Stimulated activated CD4-positive, alpha-beta T cell treated with anti-CD3 and anti-CD28 coated beads, Interleukin-4, amount 100 ng/mL, for 4 hours (primary cell): ENCODE measurements around the gene ABLIM1.

Experiments used
- DNase-seq, 2 experiments: peaks; one replicate each; pipeline ENCODE4 v3.0.0-alpha.2; 2020

The ABLIM1 gene

GRCh38 chr10:114678820-114679219, 20.7 kb upstream of the ABLIM1 start:
- DNase-seq, result no peak

DNA sequence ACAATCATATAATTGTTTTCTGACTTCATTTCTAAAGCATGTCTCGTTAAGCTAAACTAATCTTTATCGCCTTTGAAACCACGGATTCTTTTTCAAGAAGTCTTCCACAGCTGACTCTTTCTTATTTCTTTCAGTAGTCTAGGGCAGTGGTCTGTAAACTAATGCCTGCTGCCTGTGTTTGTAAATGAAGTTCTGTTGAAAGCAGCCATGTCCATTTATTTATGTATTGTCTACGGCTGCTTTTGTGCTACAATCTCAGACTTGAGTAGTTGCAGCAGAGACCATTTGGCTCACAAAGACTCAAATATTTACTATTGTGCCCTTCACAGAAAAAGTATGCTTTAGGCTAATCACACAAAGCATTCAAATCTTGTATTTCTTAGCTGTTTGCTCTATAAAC, 20.3 kb upstream of the ABLIM1 start:
- DNase-seq, result no peak

GRCh38 chr10:114674346-114674745, 16.3 kb upstream of the ABLIM1 start:
- DNase-seq, result no peak

- DNase-seq, result no peak
Measured at GRCh38 chr10:114669648-114670047, 11.6 kb upstream of the ABLIM1 start.

- no peak for DNase-seq
Measured at GRCh38 chr10:114668375-114669080, 10.5 kb upstream of the ABLIM1 start.

- DNase-seq, result no peak
Measured at GRCh38 chr10:114665873-114666272, 7.8 kb upstream of the ABLIM1 start.

GRCh38 chr10:114665406-114665805, 7.3 kb upstream of the ABLIM1 start:
- no peak for DNase-seq

DNA sequence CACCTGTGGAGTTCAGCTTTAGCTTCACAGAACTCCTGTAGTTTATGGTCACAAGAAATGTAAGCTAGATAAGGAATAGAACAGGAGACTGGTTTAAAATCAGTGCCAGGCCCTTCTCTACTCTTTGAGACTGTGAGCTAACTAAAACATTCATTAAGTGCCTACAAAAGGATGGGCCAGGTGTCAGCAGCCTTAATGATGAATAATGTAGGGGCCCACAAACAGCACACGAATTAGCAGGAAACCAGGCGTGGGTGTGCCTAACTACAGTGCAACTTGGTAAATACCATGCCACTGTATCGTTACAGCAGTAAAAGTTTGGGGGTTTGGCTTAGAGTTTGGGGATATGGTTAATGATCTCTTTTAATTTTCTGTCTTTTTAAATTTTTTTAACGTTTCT, 6.1 kb upstream of the ABLIM1 start:
- no peak for DNase-seq

GRCh38 chr10:114663626-114664025, 5.6 kb upstream of the ABLIM1 start:
- DNase-seq, result no peak

DNA sequence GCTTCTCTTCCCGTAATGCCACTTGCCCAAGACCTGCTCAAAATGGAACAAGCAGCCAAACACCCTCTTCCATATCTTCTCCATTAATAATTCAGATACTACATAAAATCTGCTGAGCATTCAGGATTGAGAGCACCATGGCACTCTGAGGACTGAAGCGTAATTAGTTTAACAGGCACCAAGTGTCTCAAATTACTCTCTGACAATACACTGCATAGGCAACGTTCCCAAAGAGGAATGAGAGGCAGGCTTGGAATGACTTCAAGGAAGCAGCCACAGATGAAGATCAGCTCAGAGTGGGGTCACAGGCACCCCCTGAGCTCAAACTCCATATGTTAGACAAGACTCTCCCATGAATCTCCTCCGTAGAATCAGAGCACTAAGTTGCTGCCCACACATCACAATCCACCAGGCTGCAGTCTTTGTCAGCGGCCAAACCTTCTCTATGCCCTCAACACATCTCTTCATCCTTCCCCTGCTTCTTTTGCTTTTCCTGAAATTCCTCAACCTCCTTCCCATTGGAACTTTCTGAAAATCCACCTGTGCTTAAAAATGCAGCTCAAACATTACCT, 4.7 kb upstream of the ABLIM1 start:
- DNase-seq, result no peak

DNA sequence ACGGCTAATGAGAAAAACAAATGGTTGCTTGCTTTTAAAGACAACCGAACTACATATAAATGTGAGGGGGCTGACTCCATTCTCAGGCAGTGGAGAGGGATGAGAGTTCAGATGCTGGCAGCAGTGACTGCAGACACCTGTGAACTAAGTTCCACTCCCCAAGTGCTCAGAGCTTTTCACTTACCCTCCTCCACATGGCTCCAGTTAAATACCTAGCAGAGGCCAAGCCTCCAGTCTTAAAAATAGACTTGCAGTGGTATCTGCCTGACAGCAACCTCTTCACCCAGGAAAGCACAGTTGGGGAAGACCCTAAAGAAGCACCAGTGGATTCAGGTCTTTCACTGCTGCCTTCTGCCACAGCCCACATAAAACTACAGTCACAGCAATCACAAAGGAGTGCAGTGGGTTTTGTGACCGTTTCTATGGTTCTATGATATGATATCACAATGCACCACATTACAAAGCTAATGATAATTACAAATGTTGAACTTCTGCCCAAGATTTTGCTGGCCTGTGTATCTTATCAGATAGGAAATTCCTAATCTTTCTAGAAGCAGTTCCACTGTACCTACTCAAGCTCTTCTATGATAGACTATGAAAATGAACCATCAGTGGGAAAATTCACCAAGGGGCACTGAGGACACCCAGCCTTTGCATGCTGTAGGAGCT, 3.3 kb upstream of the ABLIM1 start:
- DNase-seq, result no peak

GRCh38 chr10:114655671-114656070, 2.4 kb downstream of the ABLIM1 start:
- no peak for DNase-seq

DNA sequence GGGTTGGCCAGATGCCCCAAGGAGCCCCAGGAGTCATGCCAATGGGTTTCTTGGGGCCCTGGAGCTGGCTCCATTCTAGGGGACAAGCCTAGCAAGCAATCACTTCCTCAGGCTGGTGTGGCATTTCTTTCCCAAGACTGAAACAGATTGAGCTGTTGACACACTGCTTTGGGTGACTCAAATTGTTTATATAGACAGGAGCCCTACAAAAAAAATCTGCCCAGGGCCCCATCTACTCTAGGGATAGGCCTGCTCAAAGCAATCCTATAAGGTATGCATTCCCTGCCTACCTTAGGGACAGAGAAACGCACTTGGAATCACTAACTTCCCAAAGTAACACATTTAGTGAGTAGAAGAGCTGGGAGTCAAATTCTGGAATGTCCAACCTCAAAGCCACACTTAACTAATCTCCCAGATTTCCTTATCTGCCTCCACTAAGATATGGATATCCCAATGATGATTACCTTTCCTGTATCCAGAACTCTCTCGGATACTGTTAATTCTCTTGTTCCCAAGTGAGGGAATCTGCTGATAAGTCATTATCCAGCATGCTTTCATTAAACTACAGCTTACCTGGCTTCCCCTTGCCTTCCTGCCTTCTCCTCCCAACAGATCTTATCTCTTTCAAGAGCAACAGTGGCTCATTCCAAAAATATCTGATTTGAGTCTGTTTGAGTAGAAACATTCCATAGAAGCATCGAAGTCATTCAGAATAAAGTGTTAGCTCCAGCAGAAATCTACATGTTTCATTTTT, 3.1 kb downstream of the ABLIM1 start:
- DNase-seq, result no peak

DNA sequence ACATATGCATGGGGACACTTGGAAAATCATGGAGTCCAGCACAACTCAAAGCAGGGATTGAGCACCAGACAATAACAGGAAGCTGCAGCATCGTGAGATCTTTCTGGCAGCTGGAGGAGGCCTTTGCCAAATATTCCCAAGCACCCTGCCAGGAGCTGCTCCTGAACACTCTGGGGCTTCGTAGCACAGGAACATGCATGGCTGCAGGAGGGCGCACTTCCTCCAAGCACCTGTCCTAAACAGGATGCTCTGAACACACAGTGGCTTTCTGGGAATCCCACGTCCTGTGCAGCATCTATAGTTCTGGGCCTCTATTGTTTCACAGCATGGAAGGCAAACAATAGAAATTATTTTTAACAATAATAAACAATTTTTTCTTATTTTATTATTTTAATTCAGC, 4.1 kb downstream of the ABLIM1 start:
- DNase-seq, result no peak

DNA sequence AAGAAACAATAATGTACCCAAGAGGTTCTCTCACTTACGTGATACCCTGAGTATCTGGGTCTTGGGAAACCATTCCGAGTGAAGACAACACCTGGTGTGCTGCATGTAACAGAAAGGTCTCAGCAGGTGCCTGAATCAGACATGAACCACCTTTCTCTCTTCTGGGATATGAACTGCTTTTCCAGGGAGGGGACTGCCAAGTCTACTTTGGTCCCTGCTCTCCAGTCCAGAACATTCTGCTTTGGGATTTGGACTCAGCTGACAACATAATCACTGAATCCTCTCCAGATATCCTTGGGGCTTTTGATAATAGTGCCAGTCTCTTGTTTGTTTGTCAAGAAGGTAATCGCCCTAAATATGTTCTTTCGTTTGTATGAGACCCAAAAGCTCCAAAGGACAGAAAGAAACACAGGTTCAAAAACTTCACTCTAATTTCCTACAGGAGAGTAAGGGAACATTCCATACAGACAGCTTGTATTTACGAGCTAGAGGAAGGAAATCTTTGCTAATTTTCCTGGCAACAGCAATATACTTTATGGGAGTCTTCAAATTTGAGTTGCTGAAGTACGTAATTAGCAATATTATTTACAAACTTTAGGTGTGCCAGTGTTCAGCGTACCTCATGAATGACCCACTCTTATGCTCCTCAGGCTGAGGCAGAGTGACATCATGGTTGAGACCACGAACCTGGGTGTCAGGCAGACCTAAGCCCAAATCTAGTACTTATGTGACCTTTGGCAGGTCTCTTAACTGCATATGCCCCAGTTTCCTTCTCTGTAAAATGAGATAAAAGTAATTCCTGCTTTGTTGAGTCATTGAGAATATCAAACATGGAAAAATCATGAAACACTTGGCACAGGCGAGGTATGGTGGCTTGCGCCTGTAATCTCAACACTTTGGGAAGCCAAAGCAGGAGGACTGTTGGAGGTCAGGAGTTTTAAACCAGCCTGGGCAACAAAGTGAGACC, 5.4 kb downstream of the ABLIM1 start:
- no peak for DNase-seq

GRCh38 chr10:114650831-114651230, 7.2 kb downstream of the ABLIM1 start:
- no peak for DNase-seq

DNA sequence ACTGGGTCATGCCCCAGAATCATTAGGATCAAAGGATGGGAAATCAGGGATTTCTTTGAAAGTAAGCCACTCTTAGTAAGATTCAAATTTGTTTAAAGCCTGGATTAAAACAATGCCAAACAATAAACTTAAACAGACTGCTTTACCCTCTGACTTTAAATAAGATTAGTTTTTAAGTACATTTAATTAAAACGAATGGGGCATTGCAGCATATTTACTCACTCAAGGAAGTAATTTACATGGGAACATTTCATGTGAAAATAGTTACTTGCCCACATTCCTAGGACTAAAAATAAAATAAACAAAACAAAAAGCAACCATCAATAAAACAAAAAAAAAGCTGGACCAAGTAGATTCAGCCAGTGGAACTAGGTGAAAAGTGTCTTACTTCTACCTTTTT, 7.8 kb downstream of the ABLIM1 start:
- DNase-seq, result no peak

DNA sequence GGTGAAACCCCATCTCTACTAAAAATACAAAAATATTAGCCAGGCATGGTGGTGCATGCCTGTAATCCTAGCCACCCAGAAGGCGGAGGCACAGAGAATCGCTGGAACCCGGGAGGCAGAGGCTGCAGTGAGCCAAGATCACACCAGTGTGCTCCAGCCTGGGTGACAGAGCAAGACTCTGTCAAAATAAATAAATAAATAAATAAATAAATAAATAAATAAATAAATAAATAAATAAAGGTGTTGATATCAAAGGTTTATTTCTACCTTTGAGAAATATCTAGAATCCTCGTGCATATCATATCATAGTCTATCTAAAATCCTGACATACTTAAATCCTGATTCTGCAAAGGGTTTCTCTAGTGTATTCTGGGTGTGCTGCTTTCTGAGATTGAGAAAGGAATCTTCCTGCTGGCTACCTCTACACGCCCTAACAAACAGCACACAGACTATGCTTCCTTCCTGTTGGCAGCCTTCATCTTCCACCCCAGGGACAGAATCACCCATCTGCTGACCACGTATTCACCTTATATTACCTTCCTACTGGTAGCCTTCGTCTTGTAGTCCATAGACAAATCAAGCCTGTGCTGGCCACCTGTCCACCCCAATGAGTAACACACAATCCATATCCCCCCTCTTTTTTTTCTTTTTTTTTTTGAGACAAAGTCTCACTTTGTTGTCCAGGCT, 8.7 kb downstream of the ABLIM1 start:
- DNase-seq, result no peak

DNA sequence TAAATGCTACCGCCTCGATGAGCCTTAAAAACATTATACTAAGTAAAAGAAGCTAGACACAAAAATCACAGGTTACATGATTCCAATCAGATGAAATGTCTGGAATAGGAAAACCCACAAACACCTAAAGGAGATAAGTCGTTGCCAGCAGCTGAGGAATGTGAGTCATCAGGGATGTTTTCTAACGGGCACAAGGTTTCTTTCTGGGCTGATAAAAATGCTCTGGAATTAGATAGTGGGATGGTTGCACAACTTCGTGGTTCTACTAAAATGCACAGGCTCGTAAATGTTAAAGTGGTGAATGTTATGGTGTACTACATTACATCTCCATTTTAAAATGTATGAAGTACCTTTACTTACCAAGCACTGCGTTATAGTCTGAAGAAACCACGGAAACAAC, 9.7 kb downstream of the ABLIM1 start:
- DNase-seq, result no peak

GRCh38 chr10:114647545-114648138, 10.4 kb downstream of the ABLIM1 start:
- DNase-seq, result no peak

GRCh38 chr10:114646426-114646825, 11.6 kb downstream of the ABLIM1 start:
- no peak for DNase-seq
